ENCODE data around the gene TTC19. TPM values are rescaled to one million over a fixed set of nuclear protein-coding genes. Genes with fewer than 3 reads are reported as not detected.

TTC19 gene
- total RNA-seq, 1 donor from 2014 or later: 21.9 TPM

DNA sequence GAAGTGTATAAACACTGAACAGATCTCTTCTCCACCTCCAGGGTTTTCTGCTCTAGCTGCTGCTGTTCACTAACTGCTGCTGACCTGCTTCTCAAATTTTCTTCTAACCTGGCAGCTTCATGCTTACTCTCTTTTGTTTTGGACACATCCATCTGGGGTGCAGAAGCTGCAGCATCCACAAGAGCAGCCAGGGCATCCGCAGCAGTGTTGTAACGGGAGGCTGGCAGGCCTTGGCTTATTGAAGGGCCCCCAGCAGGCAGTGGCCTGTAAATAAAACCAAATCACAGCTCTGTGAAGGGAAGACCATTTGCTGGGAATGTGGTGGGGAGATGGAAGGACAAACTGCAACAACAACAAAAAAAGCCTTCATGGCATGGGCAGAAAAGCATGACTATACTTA is 62.0 kb downstream of the TTC19 start:
- no peak overlapping the region for H3K27ac Mint-ChIP-seq (ENCODE audit: unreplicated experiment)
- Histone ChIP-seq H3K27ac (ENCODE audit: low read depth, low read length) (no peak overlapping the region), H3K36me3 (ENCODE audit: insufficient read depth, low read length) (peaks cover 71% of the 10 kb centered on the region), H3K4me2 (ENCODE audit: low read length) (no peak overlapping the region), H3K4me3 (ENCODE audit: insufficient read depth, low read depth, low read length) (no peak overlapping the region), H2AFZ (ENCODE audit: low read depth, low read length) (no peak overlapping the region), H4K20me1 (ENCODE audit: insufficient read depth, low read length) (peaks cover 6% of the 10 kb centered on the region), H3K4me1 (ENCODE audit: insufficient read depth, low read length) (no peaks in the 10 kb centered on the region), H3K9me3 (ENCODE audit: insufficient read depth, low read depth, low read length) (no peaks in the 10 kb centered on the region), H3K79me2 (ENCODE audit: insufficient read depth, low read length) (peaks cover 4% of the 10 kb centered on the region), H3K27me3 (ENCODE audit: insufficient read depth, low read length) (no peaks in the 10 kb centered on the region), H3K9ac (ENCODE audit: low read length) (no peak overlapping the region)
- DNase-seq (ENCODE audit: low read depth) (no peak), FAIRE-seq (no peak)
- peaks cover 21% of the 10 kb centered on the region for H3K36me3 Mint-ChIP-seq (ENCODE audit: low read depth, unreplicated experiment)
- H3K9me3 Mint-ChIP-seq (ENCODE audit: unreplicated experiment): no peaks in the 10 kb centered on the region
- TF ChIP-seq, protein P1, sequence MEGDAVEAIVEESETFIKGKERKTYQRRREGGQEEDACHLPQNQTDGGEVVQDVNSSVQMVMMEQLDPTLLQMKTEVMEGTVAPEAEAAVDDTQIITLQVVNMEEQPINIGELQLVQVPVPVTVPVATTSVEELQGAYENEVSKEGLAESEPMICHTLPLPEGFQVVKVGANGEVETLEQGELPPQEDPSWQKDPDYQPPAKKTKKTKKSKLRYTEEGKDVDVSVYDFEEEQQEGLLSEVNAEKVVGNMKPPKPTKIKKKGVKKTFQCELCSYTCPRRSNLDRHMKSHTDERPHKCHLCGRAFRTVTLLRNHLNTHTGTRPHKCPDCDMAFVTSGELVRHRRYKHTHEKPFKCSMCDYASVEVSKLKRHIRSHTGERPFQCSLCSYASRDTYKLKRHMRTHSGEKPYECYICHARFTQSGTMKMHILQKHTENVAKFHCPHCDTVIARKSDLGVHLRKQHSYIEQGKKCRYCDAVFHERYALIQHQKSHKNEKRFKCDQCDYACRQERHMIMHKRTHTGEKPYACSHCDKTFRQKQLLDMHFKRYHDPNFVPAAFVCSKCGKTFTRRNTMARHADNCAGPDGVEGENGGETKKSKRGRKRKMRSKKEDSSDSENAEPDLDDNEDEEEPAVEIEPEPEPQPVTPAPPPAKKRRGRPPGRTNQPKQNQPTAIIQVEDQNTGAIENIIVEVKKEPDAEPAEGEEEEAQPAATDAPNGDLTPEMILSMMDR (IDR thresholded peaks at IDR 0.05; ENCODE audit: insufficient read depth, low read depth, low read length): no peak
- no peak for TF ChIP-seq EZH2 (IDR thresholded peaks at IDR 0.05; ENCODE audit: insufficient read depth, low read length)
- H3K4me1 Mint-ChIP-seq (ENCODE audit: low read depth, unreplicated experiment): no peaks in the 10 kb centered on the region
- H3K4me3 Mint-ChIP-seq (ENCODE audit: unreplicated experiment): no peak overlapping the region
- no peaks in the 10 kb centered on the region for H3K27me3 Mint-ChIP-seq (ENCODE audit: low read depth, unreplicated experiment)

DNA sequence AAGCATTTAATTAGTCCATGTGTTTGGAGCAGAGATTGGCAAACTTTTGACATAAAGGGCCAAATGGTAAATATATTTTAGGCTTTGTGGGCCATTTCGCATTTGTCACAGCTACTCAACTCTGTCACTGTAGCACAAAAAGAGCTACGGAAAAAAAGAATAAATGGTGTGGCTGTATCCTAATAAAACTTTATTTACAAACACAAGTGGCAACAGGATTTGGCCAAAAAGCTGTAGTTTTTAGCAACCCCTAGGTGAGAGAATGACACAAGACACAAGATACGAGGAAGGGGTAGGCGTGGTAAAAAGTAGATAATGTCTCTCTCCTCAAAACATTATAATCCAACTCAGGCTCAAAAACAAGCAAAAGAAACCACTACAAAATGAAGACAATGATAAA is 66.5 kb downstream of the TTC19 start:
- Histone ChIP-seq H3K9me3 (ENCODE audit: insufficient read depth, low read depth, low read length) (no peaks in the 10 kb centered on the region), H3K4me2 (ENCODE audit: low read length) (no peak overlapping the region), H3K36me3 (ENCODE audit: insufficient read depth, low read length) (peaks cover 72% of the 10 kb centered on the region), H3K27ac (ENCODE audit: low read depth, low read length) (no peak overlapping the region), H3K4me3 (ENCODE audit: insufficient read depth, low read depth, low read length) (no peak overlapping the region), H3K4me1 (ENCODE audit: insufficient read depth, low read length) (no peaks in the 10 kb centered on the region), H2AFZ (ENCODE audit: low read depth, low read length) (no peak overlapping the region), H3K27me3 (ENCODE audit: insufficient read depth, low read length) (no peaks in the 10 kb centered on the region), H4K20me1 (ENCODE audit: insufficient read depth, low read length) (peaks cover 6% of the 10 kb centered on the region), H3K9ac (ENCODE audit: low read length) (no peak overlapping the region), H3K79me2 (ENCODE audit: insufficient read depth, low read length) (no peaks in the 10 kb centered on the region)
- no peaks in the 10 kb centered on the region for H3K27me3 Mint-ChIP-seq (ENCODE audit: low read depth, unreplicated experiment)
- H3K9me3 Mint-ChIP-seq (ENCODE audit: unreplicated experiment): no peaks in the 10 kb centered on the region
- no peak for FAIRE-seq
- DNase-seq (ENCODE audit: low read depth): no peak
- H3K27ac Mint-ChIP-seq (ENCODE audit: unreplicated experiment): no peak overlapping the region
- TF ChIP-seq, protein P1 (IDR thresholded peaks at IDR 0.05; ENCODE audit: insufficient read depth, low read depth, low read length): no peak
- no peak for TF ChIP-seq EZH2 (IDR thresholded peaks at IDR 0.05; ENCODE audit: insufficient read depth, low read length)
- no peaks in the 10 kb centered on the region for H3K4me1 Mint-ChIP-seq (ENCODE audit: low read depth, unreplicated experiment)
- H3K4me3 Mint-ChIP-seq (ENCODE audit: unreplicated experiment): no peak overlapping the region
- H3K36me3 Mint-ChIP-seq (ENCODE audit: low read depth, unreplicated experiment): peaks cover 21% of the 10 kb centered on the region

DNA sequence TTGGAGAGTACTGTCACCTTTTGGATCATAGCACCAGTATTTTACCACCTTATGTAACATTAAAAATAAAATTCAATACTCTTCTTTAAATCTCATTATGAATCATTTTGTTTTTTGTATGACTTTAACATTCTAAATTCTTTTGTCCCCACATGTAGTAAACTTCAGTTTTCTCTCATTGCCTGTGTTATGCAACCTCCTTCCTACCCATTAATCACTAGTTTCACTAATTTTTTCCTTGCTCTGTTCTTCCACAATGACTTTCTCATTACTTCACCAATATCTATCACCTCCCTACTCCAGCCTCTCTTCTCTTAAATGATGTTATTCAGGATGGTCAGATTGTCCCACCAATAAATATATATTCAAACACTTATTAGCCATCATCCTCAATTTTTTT is 68.7 kb downstream of the TTC19 start:
- H3K4me3 Mint-ChIP-seq (ENCODE audit: unreplicated experiment): no peak overlapping the region
- Histone ChIP-seq H3K4me3 (ENCODE audit: insufficient read depth, low read depth, low read length) (no peak overlapping the region), H3K79me2 (ENCODE audit: insufficient read depth, low read length) (no peaks in the 10 kb centered on the region), H3K4me2 (ENCODE audit: low read length) (no peak overlapping the region), H4K20me1 (ENCODE audit: insufficient read depth, low read length) (no peaks in the 10 kb centered on the region), H3K9me3 (ENCODE audit: insufficient read depth, low read depth, low read length) (no peaks in the 10 kb centered on the region), H3K9ac (ENCODE audit: low read length) (no peak overlapping the region), H3K27me3 (ENCODE audit: insufficient read depth, low read length) (no peaks in the 10 kb centered on the region), H3K36me3 (ENCODE audit: insufficient read depth, low read length) (peaks cover 70% of the 10 kb centered on the region), H3K27ac (ENCODE audit: low read depth, low read length) (no peak overlapping the region), H3K4me1 (ENCODE audit: insufficient read depth, low read length) (no peaks in the 10 kb centered on the region), H2AFZ (ENCODE audit: low read depth, low read length) (no peak overlapping the region)
- H3K36me3 Mint-ChIP-seq (ENCODE audit: low read depth, unreplicated experiment): peaks cover 19% of the 10 kb centered on the region
- H3K9me3 Mint-ChIP-seq (ENCODE audit: unreplicated experiment): no peaks in the 10 kb centered on the region
- no peaks in the 10 kb centered on the region for H3K4me1 Mint-ChIP-seq (ENCODE audit: low read depth, unreplicated experiment)
- no peak for TF ChIP-seq EZH2 (IDR thresholded peaks at IDR 0.05; ENCODE audit: insufficient read depth, low read length)
- TF ChIP-seq, protein P1 (IDR thresholded peaks at IDR 0.05; ENCODE audit: insufficient read depth, low read depth, low read length): no peak
- H3K27ac Mint-ChIP-seq (ENCODE audit: unreplicated experiment): no peak overlapping the region
- FAIRE-seq (no peak), DNase-seq (ENCODE audit: low read depth) (no peak)
- no peaks in the 10 kb centered on the region for H3K27me3 Mint-ChIP-seq (ENCODE audit: low read depth, unreplicated experiment)
